ENCODE data around the gene UNC5C.

The UNC5C gene

GRCh38 chr4:95363966-95364365 lies 184.8 kb downstream of the UNC5C start:
- H3K27me3 ChIP-seq = no peaks in the 10 kb centered on the region
- no peak for DNase-seq
- H3K9me3 ChIP-seq = no peaks in the 10 kb centered on the region
- TF ChIP-seq CTCF (IDR thresholded peaks at IDR 0.05; ENCODE audit: low read depth, low read length) = no peak
- H3K4me1 ChIP-seq = peaks cover 16% of the 10 kb centered on the region
- H3K36me3 ChIP-seq = peaks cover 20% of the 10 kb centered on the region
- no peak overlapping the region for H3K4me3 ChIP-seq (ENCODE audit: low read depth, low read length)

- no peak for DNase-seq
- H3K36me3 ChIP-seq = peaks cover 20% of the 10 kb centered on the region
- H3K9me3 ChIP-seq = no peaks in the 10 kb centered on the region
- H3K4me3 ChIP-seq (ENCODE audit: low read depth, low read length) = peak overlapping the region; percentile 26
- H3K4me1 ChIP-seq = peaks cover 16% of the 10 kb centered on the region
- TF ChIP-seq CTCF (IDR thresholded peaks at IDR 0.05; ENCODE audit: low read depth, low read length) = no peak
- no peaks in the 10 kb centered on the region for H3K27me3 ChIP-seq
Observed at GRCh38 chr4:95363559-95363925, 185.2 kb downstream of the UNC5C start.

- H3K4me3 ChIP-seq (ENCODE audit: low read depth, low read length) = peak overlapping the region; percentile 26
- DNase-seq = peak; percentile 73
- peak; percentile 78 for TF ChIP-seq CTCF (IDR thresholded peaks at IDR 0.05; ENCODE audit: low read depth, low read length)
- peaks cover 16% of the 10 kb centered on the region for H3K4me1 ChIP-seq
- H3K9me3 ChIP-seq = no peaks in the 10 kb centered on the region
- H3K36me3 ChIP-seq = peaks cover 20% of the 10 kb centered on the region
- H3K27me3 ChIP-seq = no peaks in the 10 kb centered on the region
Observed at GRCh38 chr4:95362906-95363558, 185.7 kb downstream of the UNC5C start.

- Histone ChIP-seq H3K4me3 (ENCODE audit: low read depth, low read length) (no peak overlapping the region), H3K9me3 (no peaks in the 10 kb centered on the region), H3K27me3 (no peaks in the 10 kb centered on the region), H3K4me1 (peaks cover 16% of the 10 kb centered on the region), H3K36me3 (peaks cover 28% of the 10 kb centered on the region)
- no peak for DNase-seq
- TF ChIP-seq CTCF (IDR thresholded peaks at IDR 0.05; ENCODE audit: low read depth, low read length) = no peak
Observed at GRCh38 chr4:95362066-95362465, 186.7 kb downstream of the UNC5C start.

GRCh38 chr4:95361696-95361965 lies 187.1 kb downstream of the UNC5C start:
- Histone ChIP-seq H3K4me1 (peaks cover 16% of the 10 kb centered on the region), H3K27me3 (no peaks in the 10 kb centered on the region), H3K9me3 (no peaks in the 10 kb centered on the region), H3K4me3 (ENCODE audit: low read depth, low read length) (no peak overlapping the region), H3K36me3 (peaks cover 29% of the 10 kb centered on the region)
- no peak for DNase-seq
- TF ChIP-seq CTCF (IDR thresholded peaks at IDR 0.05; ENCODE audit: low read depth, low read length) = no peak

GRCh38 chr4:95360906-95361695 lies 187.7 kb downstream of the UNC5C start:
- peaks cover 16% of the 10 kb centered on the region for H3K4me1 ChIP-seq
- H3K36me3 ChIP-seq = peaks cover 29% of the 10 kb centered on the region
- no peak for DNase-seq
- no peaks in the 10 kb centered on the region for H3K9me3 ChIP-seq
- H3K27me3 ChIP-seq = no peaks in the 10 kb centered on the region
- H3K4me3 ChIP-seq (ENCODE audit: low read depth, low read length) = no peak overlapping the region
- no peak for TF ChIP-seq CTCF (IDR thresholded peaks at IDR 0.05; ENCODE audit: low read depth, low read length)

All from BE2C (cell line).